Stimulated activated CD8-positive, alpha-beta memory T cell treated with anti-CD3 and anti-CD28 coated beads, Interleukin-7, amount 100 ng/mL, for 24 hours (primary cell): ENCODE data around the gene MATK.

Experiments
- DNase-seq: peaks from one replicate; pipeline ENCODE4 v3.0.0-alpha.2; 2020; ENCODE audit warnings: low read depth

The MATK gene

DNA sequence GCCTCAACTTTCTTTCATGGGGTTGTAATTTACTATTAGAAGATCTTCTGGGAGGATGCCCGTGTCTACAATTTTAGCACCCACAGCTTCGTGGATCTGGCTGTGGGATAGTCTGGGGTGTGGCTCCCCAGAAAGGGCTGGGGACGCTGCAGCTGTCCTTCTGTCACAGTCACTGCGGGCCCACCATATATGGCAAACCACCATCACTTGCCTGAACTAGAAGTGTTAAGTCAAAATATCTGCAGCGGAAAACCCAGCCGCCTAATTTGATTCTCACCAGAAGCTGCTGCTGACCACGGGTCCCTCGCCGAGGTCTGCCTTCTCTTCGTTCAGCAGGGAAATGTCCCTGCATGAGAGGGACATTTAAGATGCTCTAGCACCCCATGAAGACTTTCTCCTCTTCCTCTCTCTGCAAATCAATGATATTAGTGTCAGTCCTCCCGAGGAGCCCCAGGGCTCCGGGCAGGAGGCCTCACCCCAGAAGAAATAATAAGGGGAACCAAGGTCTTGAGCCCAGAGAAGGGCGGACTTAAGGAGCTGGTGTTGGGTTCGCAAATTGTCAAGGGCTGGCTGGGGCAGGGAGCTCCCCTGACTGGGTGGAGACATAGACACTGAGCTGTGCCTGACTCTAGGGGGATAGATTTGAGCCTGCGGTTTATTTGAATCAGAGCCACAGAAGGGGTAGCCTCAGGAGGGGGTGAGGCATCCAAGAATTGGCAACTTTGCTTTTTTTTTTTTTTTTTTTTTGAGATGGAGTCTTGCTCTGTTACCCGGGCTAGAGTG, 3.0 kb upstream of the MATK start:
- no peak for DNase-seq

GRCh38 chr19:3785451-3785937, 687 bp downstream of the MATK start:
- DNase-seq = no peak

- no peak for DNase-seq
Measured at GRCh38 chr19:3784607-3785450, 1.4 kb downstream of the MATK start.

DNA sequence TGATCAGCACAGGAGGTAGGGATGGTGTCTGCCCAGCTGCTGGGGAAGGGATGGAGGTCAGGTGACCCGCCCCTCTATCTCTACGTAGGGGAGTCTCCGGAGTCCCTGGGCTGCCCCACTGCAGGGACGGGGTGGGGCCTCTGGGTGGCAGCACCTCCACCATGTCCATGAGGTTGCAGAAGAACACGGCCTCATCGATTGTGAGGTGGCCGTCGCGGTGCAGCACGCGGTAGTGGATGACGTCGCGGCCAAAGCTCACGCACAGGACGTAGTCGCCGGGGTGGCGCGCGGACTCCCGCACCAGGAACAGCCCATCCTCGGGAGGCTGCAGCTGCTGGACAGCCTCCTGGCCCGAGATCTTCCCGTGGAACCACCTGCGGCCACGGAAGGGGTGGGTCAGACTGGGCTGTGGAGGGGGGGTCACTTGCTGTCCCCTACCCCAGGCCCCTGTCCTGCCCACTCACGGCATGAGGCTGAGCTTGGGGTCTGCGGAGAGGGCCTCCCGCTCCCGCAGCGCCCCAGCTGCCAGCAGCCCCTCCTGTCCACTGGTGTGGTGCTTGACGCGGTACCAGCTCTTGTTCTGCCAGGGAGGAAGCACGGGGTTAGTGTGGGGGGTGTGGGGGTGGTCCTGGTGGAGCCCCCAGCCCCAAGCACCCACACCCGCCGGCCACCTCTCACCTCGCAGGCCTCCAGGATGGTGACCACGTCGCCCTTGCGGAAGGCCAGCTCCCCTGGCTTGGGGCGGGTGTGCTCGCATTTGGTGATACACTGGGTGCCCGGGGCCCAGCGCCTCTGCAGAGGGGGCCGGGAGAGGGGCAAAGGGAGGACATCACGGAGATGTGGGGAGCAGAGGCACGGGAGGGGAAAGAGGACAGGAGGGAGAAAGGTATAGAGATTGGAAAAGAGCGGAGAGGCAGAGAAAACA, 2.3 kb downstream of the MATK start:
- DNase-seq = no peak

DNA sequence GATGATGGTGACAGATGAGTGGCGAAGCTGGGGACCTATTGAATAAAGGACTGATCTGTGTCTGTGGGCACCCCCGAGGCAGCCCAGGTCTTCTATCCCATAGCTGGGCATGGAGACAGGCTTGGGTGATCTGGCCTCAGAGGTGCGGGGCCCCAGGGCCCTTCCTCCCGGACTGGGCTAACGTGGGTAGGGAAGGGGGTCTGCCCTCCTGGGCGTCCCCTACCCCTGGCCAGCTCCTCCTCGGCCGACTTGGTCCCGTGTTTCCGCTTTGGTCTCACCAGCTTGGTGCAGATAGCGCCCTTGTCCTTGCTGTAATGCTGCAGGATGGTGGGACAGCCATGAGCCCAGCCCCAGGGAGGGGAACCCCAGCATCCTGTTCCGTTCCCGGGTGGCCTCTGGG, 3.3 kb downstream of the MATK start:
- DNase-seq = no peak

DNA sequence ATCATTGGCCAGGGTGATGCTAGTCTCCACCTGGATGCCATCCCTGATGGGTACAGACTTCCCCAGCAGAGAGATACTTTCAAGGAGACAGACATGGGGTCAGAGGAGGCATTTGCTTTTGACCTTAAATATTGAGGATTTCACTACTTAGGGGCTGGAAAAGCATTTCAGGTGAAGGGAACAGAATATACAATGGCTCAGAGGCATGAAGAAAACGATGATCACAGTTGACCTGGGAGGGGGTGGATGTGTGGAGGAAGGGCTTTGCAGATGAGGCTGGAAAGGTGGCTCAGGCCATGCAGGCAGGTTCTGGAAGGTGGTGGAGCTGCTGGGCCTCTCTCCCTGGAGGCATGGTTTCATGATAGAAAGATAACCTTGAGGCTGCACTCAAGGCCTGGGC, 3.9 kb downstream of the MATK start:
- DNase-seq = no peak

GRCh38 chr19:3781603-3782002, 4.6 kb downstream of the MATK start:
- no peak for DNase-seq

DNA sequence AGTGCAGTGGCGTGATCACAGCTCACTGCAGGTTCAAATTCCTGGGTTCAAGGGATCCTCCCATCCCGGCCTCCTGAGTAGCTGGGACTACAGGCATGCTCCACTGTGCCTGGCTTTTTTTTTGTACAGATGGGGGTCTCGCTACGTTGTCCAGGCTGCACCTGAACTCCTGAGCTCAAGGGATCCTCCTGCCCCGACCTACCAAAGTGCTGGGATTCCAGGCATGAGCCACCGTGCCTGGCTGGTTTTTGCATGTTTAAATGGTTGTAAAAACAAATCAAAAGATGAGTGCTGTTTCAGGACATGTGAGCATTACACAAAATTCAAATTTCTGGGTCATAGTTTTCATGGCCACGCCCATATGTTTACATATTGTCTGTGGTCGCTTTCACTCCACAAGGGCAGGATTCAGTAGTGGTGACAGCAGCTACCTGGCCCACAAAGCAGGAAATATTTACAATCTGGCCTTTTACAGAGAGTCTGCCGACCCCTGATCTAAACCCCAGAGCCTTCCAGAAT, 5.3 kb downstream of the MATK start:
- no peak for DNase-seq

GRCh38 chr19:3778899-3779723, 7.1 kb downstream of the MATK start:
- DNase-seq = no peak

GRCh38 chr19:3778104-3778867, 7.9 kb downstream of the MATK start:
- no peak for DNase-seq

GRCh38 chr19:3776479-3777040, 9.6 kb downstream of the MATK start:
- DNase-seq = no peak

- no peak for DNase-seq
Measured at GRCh38 chr19:3775831-3776230, 10.3 kb downstream of the MATK start.

DNA sequence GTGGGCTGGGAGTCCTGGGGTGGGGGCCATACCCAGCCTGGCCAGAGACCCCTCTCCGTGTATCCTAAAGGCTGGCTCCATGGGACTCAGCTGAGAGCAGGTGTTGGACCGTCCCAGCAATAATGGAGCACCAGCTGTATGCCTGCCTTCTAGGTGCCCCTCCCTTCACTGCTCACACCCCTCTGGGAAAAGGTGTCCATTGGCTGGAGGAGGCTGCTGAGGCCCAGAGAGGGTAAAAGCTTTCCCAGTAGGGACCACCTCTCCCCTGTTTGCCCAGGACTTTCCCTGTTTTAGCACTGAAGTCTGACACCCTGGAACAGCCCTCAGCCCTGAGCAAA, 10.8 kb downstream of the MATK start:
- DNase-seq = no peak

GRCh38 chr19:3774621-3775373, 11.4 kb downstream of the MATK start:
- no peak for DNase-seq

DNA sequence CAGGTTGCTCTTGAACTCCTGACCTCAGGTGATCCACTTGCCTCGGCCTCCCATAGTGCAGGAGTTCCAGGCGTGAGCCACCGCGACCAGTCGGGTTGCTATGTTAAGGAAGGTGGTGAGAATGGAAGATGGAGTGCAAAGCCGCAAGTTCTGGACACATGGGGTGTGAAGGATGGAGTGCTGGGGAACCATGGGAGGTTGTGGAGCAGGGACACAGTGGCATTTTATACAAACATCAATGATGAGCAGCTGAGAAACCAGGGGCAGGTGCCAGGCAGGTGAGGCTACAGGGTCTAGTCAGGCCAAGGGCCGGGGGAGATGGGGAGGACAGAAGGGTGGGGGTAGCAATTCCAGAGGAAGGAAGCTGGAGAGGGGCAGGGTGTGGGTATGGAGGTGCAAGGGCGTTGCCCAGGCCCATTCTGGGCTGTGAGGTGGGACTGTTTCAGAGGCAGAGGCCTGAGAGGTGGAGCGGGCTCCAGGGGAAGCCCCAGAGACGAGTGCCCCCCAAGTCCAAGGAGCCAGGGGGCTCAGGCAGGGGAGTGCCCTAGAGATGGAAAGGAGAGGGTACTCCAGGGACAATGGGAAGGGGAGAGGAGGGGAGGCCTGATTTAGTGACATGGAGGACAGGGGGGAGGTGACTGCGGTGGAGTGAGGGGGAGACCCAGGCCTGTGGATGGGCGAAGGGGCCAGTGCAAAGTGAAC, 12.2 kb downstream of the MATK start:
- no peak for DNase-seq

DNA sequence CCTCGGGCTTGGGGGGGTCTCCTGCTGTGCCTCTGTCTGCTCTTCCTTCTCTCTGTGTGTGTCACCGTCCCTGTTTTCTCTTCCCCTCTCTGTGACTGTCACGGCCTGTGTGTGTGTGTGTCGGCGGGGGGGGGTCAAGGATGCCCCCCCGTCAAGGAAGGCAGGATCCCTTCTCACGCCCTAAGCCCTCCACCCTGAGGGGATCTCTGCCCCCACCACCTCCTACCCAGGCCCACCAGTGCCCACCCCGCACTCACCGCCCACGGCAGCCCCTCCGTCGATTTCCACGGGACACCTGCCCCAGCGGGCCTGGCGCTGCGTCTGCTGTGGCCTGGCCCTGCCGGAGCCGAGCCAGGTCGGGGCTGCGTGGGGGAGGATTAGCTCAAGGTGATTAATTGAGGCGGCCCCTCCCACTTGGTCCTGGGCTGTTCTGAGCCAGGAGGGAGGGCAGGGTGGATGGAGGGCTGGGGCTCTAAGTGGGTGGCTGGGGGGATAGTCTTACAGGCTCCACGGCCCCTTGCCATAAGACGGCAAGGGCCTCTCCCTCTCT, 14.2 kb downstream of the MATK start, which contains the start of gene RAX2:
Gene RAX2, minus strand, starts transcription at position 323 of the 550 bp plus-strand sequence. CDS start 486 bp downstream, outside the sequence.
- no peak for DNase-seq

DNA sequence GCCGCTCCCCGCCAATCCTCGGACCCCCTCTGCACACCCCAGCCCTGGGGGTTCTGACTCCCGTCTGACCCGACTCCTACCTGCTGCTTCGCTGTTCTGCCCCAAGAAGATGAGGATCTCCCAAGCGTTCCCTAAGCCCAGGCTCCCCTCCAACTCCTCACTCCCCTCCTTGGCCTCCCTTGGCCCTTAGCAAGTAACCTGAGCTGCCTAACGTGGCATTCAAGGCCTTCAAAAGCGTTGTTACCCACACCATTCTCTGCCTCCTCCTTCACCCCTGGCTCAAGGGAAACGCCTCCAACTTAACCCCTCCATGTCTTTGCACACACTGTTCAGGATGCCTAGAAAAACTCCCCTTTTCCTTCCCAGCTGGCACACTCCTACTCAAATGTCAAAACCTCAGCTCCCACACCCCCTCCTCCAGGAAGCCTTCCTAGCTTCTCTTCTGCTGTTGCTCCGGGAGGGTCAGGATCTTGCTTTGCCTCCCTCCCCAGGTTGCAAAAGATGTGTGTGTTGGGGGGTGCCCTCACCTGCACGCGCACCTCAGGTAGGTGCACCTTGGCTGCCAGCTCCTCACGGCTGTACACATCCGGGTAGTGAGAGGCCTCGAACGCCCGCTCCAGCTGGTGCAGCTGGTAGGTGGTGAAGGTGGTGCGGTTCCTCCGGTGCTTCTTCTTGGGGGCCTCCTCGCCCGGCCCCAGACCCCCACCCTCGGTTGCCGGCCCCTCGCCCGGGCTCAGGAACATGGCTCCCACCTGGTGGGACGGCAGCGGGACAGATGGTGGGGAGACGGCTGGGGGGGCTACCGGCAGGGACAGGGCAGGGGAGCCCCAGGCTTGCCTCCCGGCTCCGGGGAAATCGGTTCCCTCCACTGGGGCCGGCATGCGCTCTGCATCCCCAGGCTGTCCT, 14.9 kb downstream of the MATK start:
- DNase-seq = no peak
